ENCODE results near the gene SEC23IP. TPM values are rescaled to one million over a fixed set of nuclear protein-coding genes. Genes with fewer than 3 reads are reported as not detected.

SEC23IP gene
- total and polyA plus RNA-seq, 12 donors, result 8.5 to 83.5 (median 36.9) TPM

- no peak for DNase-seq
- Histone ChIP-seq H3K9me3 (replicated peaks in 1 of 3) (no peaks in the 10 kb centered on the region), H3K4me3 (no peak overlapping the region), H3K27me3 (no peaks in the 10 kb centered on the region), H3K36me3 (replicated peaks in 1 of 2) (peaks cover 0 to 14% of the 10 kb centered on the region in 2 donors), H3K27ac (no peak overlapping the region), H3K4me1 (replicated peaks in 1 of 2) (no peaks in the 10 kb centered on the region)
- no peak for TF ChIP-seq POLR2A (IDR thresholded peaks at IDR 0.05)
- TF ChIP-seq, protein P1, sequence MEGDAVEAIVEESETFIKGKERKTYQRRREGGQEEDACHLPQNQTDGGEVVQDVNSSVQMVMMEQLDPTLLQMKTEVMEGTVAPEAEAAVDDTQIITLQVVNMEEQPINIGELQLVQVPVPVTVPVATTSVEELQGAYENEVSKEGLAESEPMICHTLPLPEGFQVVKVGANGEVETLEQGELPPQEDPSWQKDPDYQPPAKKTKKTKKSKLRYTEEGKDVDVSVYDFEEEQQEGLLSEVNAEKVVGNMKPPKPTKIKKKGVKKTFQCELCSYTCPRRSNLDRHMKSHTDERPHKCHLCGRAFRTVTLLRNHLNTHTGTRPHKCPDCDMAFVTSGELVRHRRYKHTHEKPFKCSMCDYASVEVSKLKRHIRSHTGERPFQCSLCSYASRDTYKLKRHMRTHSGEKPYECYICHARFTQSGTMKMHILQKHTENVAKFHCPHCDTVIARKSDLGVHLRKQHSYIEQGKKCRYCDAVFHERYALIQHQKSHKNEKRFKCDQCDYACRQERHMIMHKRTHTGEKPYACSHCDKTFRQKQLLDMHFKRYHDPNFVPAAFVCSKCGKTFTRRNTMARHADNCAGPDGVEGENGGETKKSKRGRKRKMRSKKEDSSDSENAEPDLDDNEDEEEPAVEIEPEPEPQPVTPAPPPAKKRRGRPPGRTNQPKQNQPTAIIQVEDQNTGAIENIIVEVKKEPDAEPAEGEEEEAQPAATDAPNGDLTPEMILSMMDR (IDR thresholded peaks at IDR 0.05), result no peak
- intact Hi-C loops (cut with DNase I), result loop anchor here in 1 of 2 donors (5.0 kb wide), 1 partner anchor 171 kb away; no protein-coding TSS in a partner anchor
- 40 to 69% (median 55%) methylated on average over 1 of the region's 1 CpG for WGBS, 4 donors
These were observed 34.5 kb upstream of the SEC23IP start for GRCh38 chr10:119858063-119858462.

DNA sequence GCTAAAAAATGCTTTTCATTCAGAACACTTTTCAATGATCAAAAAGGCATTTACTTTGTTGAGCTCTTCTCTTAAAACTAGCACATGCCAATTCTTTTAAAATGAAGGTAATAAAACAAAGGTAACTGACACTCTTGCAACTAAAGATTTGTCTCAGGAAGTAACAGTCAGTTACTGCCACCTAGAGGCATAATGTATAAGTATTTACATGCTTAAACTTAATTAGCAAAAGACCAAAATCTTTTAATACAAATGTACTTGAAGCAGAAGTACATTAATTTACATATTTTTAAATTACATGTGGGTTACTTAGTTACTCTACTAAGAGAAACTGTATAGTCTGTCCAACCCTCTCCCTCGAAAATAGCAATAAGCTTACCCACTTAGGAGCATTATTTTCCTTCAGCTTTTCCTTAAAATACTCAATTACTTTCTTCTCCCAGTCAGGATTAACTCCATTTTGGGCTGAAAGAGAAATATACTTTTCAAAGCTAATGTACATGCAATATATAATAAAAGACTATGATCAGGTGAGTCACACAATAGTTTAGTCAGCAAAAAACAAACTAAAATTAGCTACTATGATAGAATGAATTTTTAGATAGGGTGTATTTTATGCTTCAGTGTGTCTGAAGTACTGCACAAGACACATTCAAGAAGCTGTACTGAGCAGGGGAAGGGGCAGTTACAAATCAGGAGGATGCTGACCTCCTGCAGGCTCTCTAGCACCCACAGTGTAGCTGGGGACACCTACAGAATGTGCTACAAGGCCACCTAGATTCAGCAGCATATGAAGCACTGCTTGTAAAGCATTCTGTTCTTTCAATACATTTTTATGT, 32.9 kb upstream of the SEC23IP start:
- Histone ChIP-seq H3K27me3 (no peaks in the 10 kb centered on the region), H3K27ac (no peak overlapping the region), H3K4me1 (replicated peaks in 1 of 2) (no peaks in the 10 kb centered on the region), H3K4me3 (no peak overlapping the region), H3K9me3 (replicated peaks in 1 of 3) (no peaks in the 10 kb centered on the region), H3K36me3 (replicated peaks in 1 of 2) (peaks cover 0 to 9% of the 10 kb centered on the region in 2 donors)
- WGBS, 4 donors, result 70 to 85% (median 72%) methylated on average over 1 of the region's 1 CpG
- TF ChIP-seq, protein P1 (IDR thresholded peaks at IDR 0.05), result peak; percentile 29 to 73 (median 55)
- TF ChIP-seq POLR2A (IDR thresholded peaks at IDR 0.05), result no peak
- DNase-seq, result no peak
- intact Hi-C loops (cut with DNase I), result loop anchor here (5.0 to 10.0 kb wide), 3 partner anchors 105 to 172 kb away; no protein-coding TSS in a partner anchor

- peaks cover 0 to 7% of the 10 kb centered on the region in 2 donors for H3K4me1 ChIP-seq (replicated peaks in 1 of 2)
- no peaks in the 10 kb centered on the region for H3K9me3 ChIP-seq (replicated peaks in 1 of 3)
- no peak overlapping the region for H3K27ac ChIP-seq
- peaks cover 0 to 9% of the 10 kb centered on the region in 2 donors for H3K36me3 ChIP-seq (replicated peaks in 1 of 2)
- no peak for DNase-seq
- no peak for TF ChIP-seq POLR2A (IDR thresholded peaks at IDR 0.05)
- TF ChIP-seq, protein P1 (IDR thresholded peaks at IDR 0.05), result no peak
- H3K27me3 ChIP-seq, result no peaks in the 10 kb centered on the region
- no peak overlapping the region for H3K4me3 ChIP-seq
- intact Hi-C loops (cut with DNase I), result loop anchor here (5.0 to 10.0 kb wide), 2 partner anchors 106 to 114 kb away; no protein-coding TSS in a partner anchor
- WGBS, 4 donors, result 79 to 85% (median 82%) methylated on average over 7 of the region's 7 CpGs
These were observed 31.5 kb upstream of the SEC23IP start for GRCh38 chr10:119860866-119861607.

GRCh38 chr10:119862524-119862923, 30.0 kb upstream of the SEC23IP start:
- Histone ChIP-seq H3K36me3 (replicated peaks in 1 of 2) (no peaks in the 10 kb centered on the region), H3K27me3 (no peaks in the 10 kb centered on the region), H3K9me3 (replicated peaks in 1 of 3) (no peaks in the 10 kb centered on the region), H3K27ac (no peak overlapping the region), H3K4me3 (no peak overlapping the region), H3K4me1 (replicated peaks in 1 of 2) (peaks cover 0 to 8% of the 10 kb centered on the region in 2 donors)
- intact Hi-C loops (cut with DNase I), result loop anchor here (5.0 to 10.0 kb wide), 2 partner anchors 108 to 115 kb away; no protein-coding TSS in a partner anchor
- TF ChIP-seq, protein P1 (IDR thresholded peaks at IDR 0.05), result no peak
- no peak for TF ChIP-seq POLR2A (IDR thresholded peaks at IDR 0.05)
- DNase-seq, result no peak
- 60 to 83% (median 78%) methylated on average over 1 of the region's 1 CpG for WGBS, 4 donors
